HepG2 (cell line): Measurements from ENCODE around the gene TFAP2E. TPM values are rescaled to one million over a fixed set of nuclear protein-coding genes. Genes with fewer than 3 reads are reported as not detected.

Experiments
- AKAP8 ChIP-seq: sonication (generic); formaldehyde crosslinking; IDR thresholded peaks from 2 replicates; pipeline ENCODE4 v1.5.1; 2020; ENCODE audit warnings: mild to moderate bottlenecking, missing genetic modification reagents
- ARHGAP35 ChIP-seq: sonication (generic); formaldehyde crosslinking; IDR thresholded peaks from 2 replicates; pipeline ENCODE4 v1.9.0; 2022; ENCODE audit warnings: mild to moderate bottlenecking, inconsistent platforms, moderate library complexity, missing genetic modification reagents, borderline replicate concordance
- GTF2F1 ChIP-seq: fragments of 150-350 bp; IDR thresholded peaks from 2 replicates; pipeline ENCODE4 v1.6.1; 2014; ENCODE audit warnings: low read length
- KDM4B ChIP-seq: sonication (generic); formaldehyde crosslinking; IDR thresholded peaks from 2 replicates; pipeline ENCODE4 v1.4.0; 2020; ENCODE audit warnings: missing genetic modification reagents
- KLF6 ChIP-seq: IDR thresholded peaks from 2 replicates; pipeline ENCODE4 v1.8.0; 2016; ENCODE audit warnings: missing biosample characterization, missing genetic modification reagents
- NFATC3 ChIP-seq: sonication (generic); formaldehyde crosslinking; IDR thresholded peaks from 2 replicates; pipeline ENCODE4 v1.5.1; 2020; ENCODE audit warnings: mild to moderate bottlenecking, missing genetic modification reagents
- ONECUT2 ChIP-seq: sonication (generic); formaldehyde crosslinking; IDR thresholded peaks from 2 replicates; pipeline ENCODE4 v1.4.0; 2020; ENCODE audit warnings: missing genetic modification reagents
- PHF20 ChIP-seq: sonication (generic); formaldehyde crosslinking; IDR thresholded peaks from 2 replicates; pipeline ENCODE4 v1.5.0; 2020; ENCODE audit warnings: mild to moderate bottlenecking, missing genetic modification reagents
- SNAPC2 ChIP-seq: sonication (generic); formaldehyde crosslinking; IDR thresholded peaks from 2 replicates; pipeline ENCODE4 v1.8.1; 2022; ENCODE audit warnings: mild to moderate bottlenecking, missing genetic modification reagents
- SP1 ChIP-seq, 2 experiments: fragments of 450-650 bp in 1 of 2; sonication (generic) in 1 of 2; formaldehyde crosslinking in 1 of 2; IDR thresholded peaks; 2 replicates each; pipeline versions ENCODE4 v1.4.0 to v1.6.1; 2016 to 2020; ENCODE audit warnings: missing genetic modification reagents in 1 of 2
- SPEN ChIP-seq: sonication (generic); formaldehyde crosslinking; IDR thresholded peaks from 2 replicates; pipeline ENCODE4 v1.5.1; 2020; ENCODE audit warnings: low read depth, mild to moderate bottlenecking, missing genetic modification reagents
- SRSF4 ChIP-seq: fragments of 200-400 bp; formaldehyde crosslinking; IDR thresholded peaks from one replicate; pipeline ENCODE4 v1.6.1; 2018; ENCODE audit warnings: mild to moderate bottlenecking, low read depth, low read length, moderate library complexity; ENCODE audit not compliant: poor library complexity, severe bottlenecking
- SUZ12 ChIP-seq: fragments of 150-350 bp; IDR thresholded peaks from 2 replicates; pipeline ENCODE4 v1.6.1; 2014; ENCODE audit warnings: low read depth, low read length
- TBX3 ChIP-seq: fragments of 450-650 bp; IDR thresholded peaks from 2 replicates; pipeline ENCODE4 v1.6.1; 2017; ENCODE audit warnings: antibody characterized with exemption, mild to moderate bottlenecking, inconsistent platforms, borderline replicate concordance
- ZBTB42 ChIP-seq: sonication (generic); formaldehyde crosslinking; IDR thresholded peaks from 2 replicates; pipeline ENCODE4 v1.5.0; 2020; ENCODE audit warnings: mild to moderate bottlenecking, missing genetic modification reagents
- ZBTB46 ChIP-seq: sonication (generic); formaldehyde crosslinking; IDR thresholded peaks from 2 replicates; pipeline ENCODE4 v1.4.0; 2020; ENCODE audit warnings: mild to moderate bottlenecking, missing genetic modification reagents, borderline replicate concordance
- ZFX ChIP-seq: sonication (generic); formaldehyde crosslinking; IDR thresholded peaks from 2 replicates; pipeline ENCODE4 v1.4.0; 2020; ENCODE audit warnings: mild to moderate bottlenecking, low read depth, missing genetic modification reagents, moderate library complexity
- ZNF292 ChIP-seq: sonication (generic); formaldehyde crosslinking; IDR thresholded peaks from 2 replicates; pipeline ENCODE4 v1.8.1; 2022; ENCODE audit warnings: mild to moderate bottlenecking, low read depth, missing genetic modification reagents, borderline replicate concordance
- ZNF317 ChIP-seq: sonication (generic); formaldehyde crosslinking; IDR thresholded peaks from 2 replicates; pipeline ENCODE4 v1.5.0; 2020; ENCODE audit warnings: mild to moderate bottlenecking, missing genetic modification reagents
- ZNF607 ChIP-seq: sonication (generic); formaldehyde crosslinking; IDR thresholded peaks from 2 replicates; pipeline ENCODE4 v1.5.1; 2020; ENCODE audit warnings: missing genetic modification reagents, mild to moderate bottlenecking, borderline replicate concordance
- ZNF709 ChIP-seq: sonication (generic); formaldehyde crosslinking; IDR thresholded peaks from 2 replicates; pipeline ENCODE4 v1.5.0; 2020; ENCODE audit warnings: mild to moderate bottlenecking, missing genetic modification reagents
- polyA plus RNA-seq, 8 experiments: library from polyadenylated mRNA; depleted of rRNA in 3 of 8; stranded (reverse) in 7 of 8; unstranded in 1 of 8; fragments of >200 nt; fragmentation: Illumina TruSeq in 4 of 8; extraction: Trizol in 4 of 8; gene quantifications; 2 replicates each; pipeline versions ENCODE4 v1.2.1 to v1.2.3, GENCODE V29; 2011 to 2016; ENCODE audit warnings: low read depth in 4 of 8, missing spikeins in 1 of 8, mixed read lengths in 1 of 8; ENCODE audit not compliant: insufficient read depth in 1 of 8
- total RNA-seq, 5 experiments: library from RNA; depleted of rRNA; stranded (reverse); fragments of >200 nt; fragmentation: Illumina TruSeq; extraction: Trizol; gene quantifications; 2 replicates each; pipeline ENCODE4 v1.2.3, GENCODE V29; 2016; ENCODE audit warnings: low read depth in 1 of 5
- TF ChIP-seq, protein P1 (sequence below): sonication (generic); formaldehyde crosslinking; conservative IDR thresholded peaks from 2 replicates; pipeline ENCODE4 v1.4.0; 2020; ENCODE audit warnings: mild to moderate bottlenecking, missing genetic modification reagents, moderate library complexity
- TF ChIP-seq, protein P2 (sequence below): sonication (generic); formaldehyde crosslinking; IDR thresholded peaks from 2 replicates; pipeline ENCODE4 v1.5.1; 2020; ENCODE audit warnings: mild to moderate bottlenecking, missing genetic modification reagents, borderline replicate concordance

Gene TFAP2E
- total and polyA plus RNA-seq, 2 of the 13 experiments (the other 11 are each of a cell fraction or from before 2014, with no cell fraction given) = 0.31 to 0.41 TPM

GRCh38 chr1:35557611-35558373 is 15.3 kb upstream of the TFAP2E start, which contains the start of gene NCDN (continued):
- TF ChIP-seq ZBTB46 (CRISPR knock-in tag) = no peak
- TF ChIP-seq SUZ12 = no peak
- TF ChIP-seq ZNF607 (CRISPR knock-in tag) = 0 out of 2 replicates have a peak, but pooled peaks have one; percentile 36
- peak; percentile 47; the same call in 1 of the 2 replicates for TF ChIP-seq ZNF292 (CRISPR knock-in tag)
- TF ChIP-seq NFATC3 (CRISPR knock-in tag) = no peak
- no peak; the same call in 1 of the 2 replicates for TF ChIP-seq ZNF317 (CRISPR knock-in tag)
- peak; percentile 69 for TF ChIP-seq ONECUT2 (CRISPR knock-in tag)
- TF ChIP-seq ZNF709 (CRISPR knock-in tag) = peak; percentile 79; the same call in 1 of the 2 replicates
- TF ChIP-seq SNAPC2 = no peak; the same call in 1 of the 2 replicates
- 0 out of 2 replicates have a peak, but pooled peaks have one; percentile 14 for TF ChIP-seq KLF6
- TF ChIP-seq TBX3 = no peak
- TF ChIP-seq ZBTB42 (CRISPR knock-in tag) = no peak
- peak; percentile 39; the same call in 1 of the 2 replicates for TF ChIP-seq ARHGAP35 (CRISPR knock-in tag)
- TF ChIP-seq, protein P1, sequence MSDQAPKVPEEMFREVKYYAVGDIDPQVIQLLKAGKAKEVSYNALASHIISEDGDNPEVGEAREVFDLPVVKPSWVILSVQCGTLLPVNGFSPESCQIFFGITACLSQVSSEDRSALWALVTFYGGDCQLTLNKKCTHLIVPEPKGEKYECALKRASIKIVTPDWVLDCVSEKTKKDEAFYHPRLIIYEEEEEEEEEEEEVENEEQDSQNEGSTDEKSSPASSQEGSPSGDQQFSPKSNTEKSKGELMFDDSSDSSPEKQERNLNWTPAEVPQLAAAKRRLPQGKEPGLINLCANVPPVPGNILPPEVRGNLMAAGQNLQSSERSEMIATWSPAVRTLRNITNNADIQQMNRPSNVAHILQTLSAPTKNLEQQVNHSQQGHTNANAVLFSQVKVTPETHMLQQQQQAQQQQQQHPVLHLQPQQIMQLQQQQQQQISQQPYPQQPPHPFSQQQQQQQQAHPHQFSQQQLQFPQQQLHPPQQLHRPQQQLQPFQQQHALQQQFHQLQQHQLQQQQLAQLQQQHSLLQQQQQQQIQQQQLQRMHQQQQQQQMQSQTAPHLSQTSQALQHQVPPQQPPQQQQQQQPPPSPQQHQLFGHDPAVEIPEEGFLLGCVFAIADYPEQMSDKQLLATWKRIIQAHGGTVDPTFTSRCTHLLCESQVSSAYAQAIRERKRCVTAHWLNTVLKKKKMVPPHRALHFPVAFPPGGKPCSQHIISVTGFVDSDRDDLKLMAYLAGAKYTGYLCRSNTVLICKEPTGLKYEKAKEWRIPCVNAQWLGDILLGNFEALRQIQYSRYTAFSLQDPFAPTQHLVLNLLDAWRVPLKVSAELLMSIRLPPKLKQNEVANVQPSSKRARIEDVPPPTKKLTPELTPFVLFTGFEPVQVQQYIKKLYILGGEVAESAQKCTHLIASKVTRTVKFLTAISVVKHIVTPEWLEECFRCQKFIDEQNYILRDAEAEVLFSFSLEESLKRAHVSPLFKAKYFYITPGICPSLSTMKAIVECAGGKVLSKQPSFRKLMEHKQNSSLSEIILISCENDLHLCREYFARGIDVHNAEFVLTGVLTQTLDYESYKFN = 0 out of 2 replicates have a peak, but pooled peaks have one; percentile 45
- no peak for TF ChIP-seq SRSF4
- TF ChIP-seq KDM4B (CRISPR knock-in tag) = 0 out of 2 replicates have a peak, but pooled peaks have one; percentile 56
- TF ChIP-seq SPEN = peak; percentile 92; the same call in 1 of the 2 replicates
- TF ChIP-seq, protein P2, sequence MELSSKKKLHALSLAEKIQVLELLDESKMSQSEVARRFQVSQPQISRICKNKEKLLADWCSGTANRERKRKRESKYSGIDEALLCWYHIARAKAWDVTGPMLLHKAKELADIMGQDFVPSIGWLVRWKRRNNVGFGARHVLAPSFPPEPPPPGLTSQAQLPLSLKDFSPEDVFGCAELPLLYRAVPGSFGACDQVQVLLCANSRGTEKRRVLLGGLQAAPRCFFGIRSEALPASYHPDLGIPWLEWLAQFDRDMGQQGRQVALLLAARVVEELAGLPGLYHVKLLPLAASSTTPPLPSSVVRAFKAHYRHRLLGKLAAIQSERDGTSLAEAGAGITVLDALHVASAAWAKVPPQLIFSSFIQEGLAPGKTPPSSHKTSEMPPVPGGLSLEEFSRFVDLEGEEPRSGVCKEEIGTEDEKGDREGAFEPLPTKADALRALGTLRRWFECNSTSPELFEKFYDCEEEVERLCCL = no peak
- peak; percentile 65; the same call in 1 of the 2 replicates for TF ChIP-seq ZFX (CRISPR knock-in tag)
- no peak for TF ChIP-seq AKAP8 (CRISPR knock-in tag)
- peak; percentile 79 for TF ChIP-seq PHF20 (CRISPR knock-in tag)
- TF ChIP-seq SP1 (IDR thresholded peaks at IDR 0.05) = no peak
- TF ChIP-seq SP1 (CRISPR knock-in tag; IDR thresholded peaks at IDR 0.05) = peak; percentile 85
- TF ChIP-seq GTF2F1 = no peak
